Endothelial cell of umbilical vein (primary cell): ENCODE data around the gene SLC39A3.

Experiments used
- CTCF ChIP-seq, 2 donors: IDR thresholded peaks; 1 replicate in 1 of 2; 2 replicates in 1 of 2; pipeline ENCODE4 v1.5.1; 2011; ENCODE audit warnings: low read length in 2 of 2, mild to moderate bottlenecking in 2 of 2, moderate library complexity in 2 of 2, control low read depth in 1 of 2, inconsistent platforms in 1 of 2, low read depth in 1 of 2; ENCODE audit not compliant: insufficient read depth in 1 of 2; ENCODE audit errors: extremely low read depth in 1 of 2
- EZH2 ChIP-seq: IDR thresholded peaks from 2 replicates; pipeline ENCODE4 v1.6.1; 2012; ENCODE audit warnings: borderline replicate concordance, low read depth, mild to moderate bottlenecking, moderate library complexity, low read length, inconsistent platforms; ENCODE audit not compliant: severe bottlenecking
- FOS ChIP-seq: IDR thresholded peaks from 2 replicates; pipeline ENCODE4 v1.6.1; 2011; ENCODE audit warnings: mild to moderate bottlenecking, low read length, moderate library complexity, borderline replicate concordance; ENCODE audit not compliant: insufficient read depth
- JUN ChIP-seq: IDR thresholded peaks from 2 replicates; pipeline ENCODE4 v1.6.1; 2011; ENCODE audit warnings: borderline replicate concordance, low read depth; ENCODE audit not compliant: insufficient read length, insufficient read depth
- MAX ChIP-seq: IDR thresholded peaks from 2 replicates; pipeline ENCODE4 v1.6.1; 2011; ENCODE audit not compliant: insufficient read depth, insufficient read length
- MYC ChIP-seq: IDR thresholded peaks from one replicate; pipeline ENCODE4 v1.6.1; 2011; ENCODE audit warnings: mild to moderate bottlenecking, low read depth, low read length
- POLR2A ChIP-seq: IDR thresholded peaks from 2 replicates; pipeline ENCODE4 v1.6.1; 2012; ENCODE audit warnings: low read depth, mild to moderate bottlenecking, control low read depth, low read length
- POLR2AphosphoS5 ChIP-seq: IDR thresholded peaks from 2 replicates; pipeline ENCODE4 v1.6.1; 2012; ENCODE audit warnings: low read depth, mild to moderate bottlenecking, control low read depth, low read length, moderate library complexity; ENCODE audit not compliant: insufficient read depth

GRCh38 chr19:2716275-2716650 lies 23.6 kb downstream of the SLC39A3 start:
- TF ChIP-seq CTCF (IDR thresholded peaks at IDR 0.05; ENCODE audit: extremely low read depth in 1 of 2, insufficient read depth in 1 of 2, low read depth in 1 of 2, low read length in 2 of 2) (no peak), EZH2 (no peak), POLR2AphosphoS5 (no peak), MAX (no peak), POLR2A (no peak), JUN (no peak), MYC (no peak), FOS (no peak)
